Endodermal cell (in vitro differentiated cells): ENCODE results near the gene THSD4. TPM values are rescaled to one million over a fixed set of nuclear protein-coding genes. Genes with fewer than 3 reads are reported as not detected.

Experiments
- DNase-seq: peaks from one replicate; pipeline ENCODE4 v3.0.0-alpha.2; 2017
- H3K27ac ChIP-seq: 2 replicates; pipeline ENCODE4 v1.5.1; 2013; ENCODE audit warnings: mild to moderate bottlenecking, low read depth, low read length, moderate library complexity
- H3K27me3 ChIP-seq: 2 replicates; pipeline ENCODE4 v1.6.1; 2013; ENCODE audit warnings: mild to moderate bottlenecking, low read length, moderate library complexity; ENCODE audit not compliant: insufficient read depth, control insufficient read depth, poor library complexity, severe bottlenecking
- H3K36me3 ChIP-seq: 2 replicates; pipeline ENCODE4 v1.7.0; 2013; ENCODE audit warnings: mild to moderate bottlenecking, low read length, moderate library complexity; ENCODE audit not compliant: control insufficient read depth, insufficient read depth
- H3K4me1 ChIP-seq: one replicate; pipeline ENCODE4 v1.7.0; 2013; ENCODE audit warnings: low read length; ENCODE audit not compliant: control insufficient read depth, insufficient read depth
- H3K4me3 ChIP-seq: 2 replicates; pipeline ENCODE4 v1.5.1; 2013; ENCODE audit warnings: mild to moderate bottlenecking, low read length, moderate library complexity
- H3K9ac ChIP-seq: 2 replicates; pipeline ENCODE4 v1.6.1; 2013; ENCODE audit warnings: mild to moderate bottlenecking, low read length, moderate library complexity; ENCODE audit not compliant: poor library complexity, severe bottlenecking; ENCODE audit errors: extremely low read depth
- H3K9me3 ChIP-seq: 2 replicates; pipeline ENCODE4 v1.6.1; 2013; ENCODE audit warnings: mild to moderate bottlenecking, low read length, moderate library complexity; ENCODE audit not compliant: control insufficient read depth
- H3K27ac Mint-ChIP-seq: 2 replicates; pipeline ENCODE4 v1.8.0; 2020; ENCODE audit warnings: mixed read lengths
- H3K27me3 Mint-ChIP-seq: 2 replicates; pipeline ENCODE4 v1.8.0; 2021; ENCODE audit warnings: mild to moderate bottlenecking, mixed read lengths; ENCODE audit not compliant: insufficient read depth
- H3K36me3 Mint-ChIP-seq: 2 replicates; pipeline ENCODE4 v1.8.0; 2020; ENCODE audit warnings: low read depth, mixed read lengths
- H3K4me1 Mint-ChIP-seq: 2 replicates; pipeline ENCODE4 v1.8.0; 2020; ENCODE audit warnings: mixed read lengths
- H3K4me3 Mint-ChIP-seq: 2 replicates; pipeline ENCODE4 v1.8.0; 2020; ENCODE audit warnings: mild to moderate bottlenecking, moderate library complexity, mixed read lengths
- H3K9me3 Mint-ChIP-seq: 2 replicates; pipeline ENCODE4 v1.8.0; 2020; ENCODE audit warnings: mild to moderate bottlenecking, mixed read lengths
- CTCF ChIP-seq: fragments of 200-600 bp; sonication (generic); conservative IDR thresholded peaks from 2 replicates; pipeline ENCODE4 v1.5.0; 2021; ENCODE audit warnings: antibody characterized with exemption, mild to moderate bottlenecking
- WGBS, 2 experiments: methylation state at CpG; one replicate each; pipeline versions ENCODE4 v1.1.5 to v1.1.7; 2013; ENCODE audit warnings: missing lambda C conversion rate in 2 of 2, mixed read lengths in 1 of 2; ENCODE audit not compliant: insufficient coverage in 1 of 2, insufficient read length in 1 of 2; 5-methylcytosine and 5-hydroxymethylcytosine counted together
- total RNA-seq, 2 donors: library from RNA; stranded (reverse); fragmentation: NEBNext Ultra II Directional in 1 of 2; extraction: Animal tissue kit (Norgen Biotek cat#: 25700) in 1 of 2; gene quantifications; 2 replicates in 1 of 2; 3 replicates in 1 of 2; pipeline ENCODE4 v1.2.1, GENCODE V29; 2021

The THSD4 gene
- total RNA-seq, 2 donors from 2014 or later: 4.6 to 5.4 TPM

DNA sequence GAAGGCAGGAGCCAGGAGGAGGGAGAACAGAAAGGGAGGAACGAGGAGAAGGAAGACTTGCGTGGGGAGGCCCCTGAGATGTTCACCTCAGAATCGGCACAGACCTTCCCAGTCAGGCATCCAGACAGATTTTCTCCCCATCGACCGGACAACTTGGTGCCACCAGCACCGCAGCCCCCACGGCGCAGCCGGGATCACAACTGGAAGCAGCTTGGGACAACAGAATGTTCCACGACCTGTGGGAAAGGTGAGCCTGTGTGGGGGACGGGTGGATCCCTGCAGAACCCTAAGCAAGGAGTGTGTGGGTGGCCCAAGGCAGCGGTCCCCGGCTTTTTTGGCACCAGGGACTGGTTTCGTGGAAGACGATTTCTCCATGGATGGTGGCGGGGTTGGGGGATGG lies 622.5 kb downstream of the THSD4 start:
- TF ChIP-seq CTCF: no peak
- no peak overlapping the region for H3K4me3 Mint-ChIP-seq

GRCh38 chr15:71739355-71739754 lies 624.1 kb downstream of the THSD4 start:
- no peak overlapping the region for H3K4me3 ChIP-seq
- no peaks in the 10 kb centered on the region for H3K9me3 ChIP-seq
- H3K36me3 ChIP-seq: no peaks in the 10 kb centered on the region
- Mint-ChIP-seq H3K27ac (no peak overlapping the region), H3K4me1 (peaks cover 7% of the 10 kb centered on the region), H3K9me3 (peaks cover 2% of the 10 kb centered on the region), H3K27me3 (no peaks in the 10 kb centered on the region), H3K4me3 (no peak overlapping the region), H3K36me3 (no peaks in the 10 kb centered on the region)
- no peak overlapping the region for H3K9ac ChIP-seq
- H3K27me3 ChIP-seq: no peaks in the 10 kb centered on the region
- no peak for DNase-seq
- WGBS, 2 experiments: 57 to 92% methylated on average over 1 of the region's 1 CpG
- H3K4me1 ChIP-seq: no peaks in the 10 kb centered on the region
- TF ChIP-seq CTCF: no peak
- no peak overlapping the region for H3K27ac ChIP-seq

More for the DNA sequence above, 622.5 kb downstream of the THSD4 start:
- H3K36me3 Mint-ChIP-seq: no peaks in the 10 kb centered on the region
- peaks cover 2% of the 10 kb centered on the region for H3K9me3 Mint-ChIP-seq
- no peak overlapping the region for H3K27ac Mint-ChIP-seq
- H3K4me1 Mint-ChIP-seq: peaks cover 12% of the 10 kb centered on the region
- Histone ChIP-seq H3K9me3 (no peaks in the 10 kb centered on the region), H3K27me3 (no peaks in the 10 kb centered on the region), H3K27ac (no peak overlapping the region), H3K9ac (no peak overlapping the region), H3K4me1 (no peaks in the 10 kb centered on the region), H3K36me3 (no peaks in the 10 kb centered on the region), H3K4me3 (no peak overlapping the region)
- 94 to 100% methylated on average over 13 to 16 of the region's 16 CpGs for WGBS, 2 experiments
- H3K27me3 Mint-ChIP-seq: no peaks in the 10 kb centered on the region
- DNase-seq: no peak

- no peaks in the 10 kb centered on the region for H3K36me3 ChIP-seq
- Mint-ChIP-seq H3K4me1 (peaks cover 7% of the 10 kb centered on the region), H3K4me3 (no peak overlapping the region), H3K27ac (no peak overlapping the region), H3K27me3 (no peaks in the 10 kb centered on the region), H3K9me3 (peaks cover 2% of the 10 kb centered on the region), H3K36me3 (no peaks in the 10 kb centered on the region)
- no peak overlapping the region for H3K9ac ChIP-seq
- no peaks in the 10 kb centered on the region for H3K4me1 ChIP-seq
- no peak for TF ChIP-seq CTCF
- WGBS, 2 experiments: 88 to 95% methylated on average over 5 of the region's 5 CpGs
- no peaks in the 10 kb centered on the region for H3K27me3 ChIP-seq
- no peak overlapping the region for H3K27ac ChIP-seq
- DNase-seq: no peak
- H3K9me3 ChIP-seq: no peaks in the 10 kb centered on the region
- H3K4me3 ChIP-seq: no peak overlapping the region
These were observed 627.7 kb downstream of the THSD4 start for GRCh38 chr15:71742964-71743363.
